SK-N-SH treated with all-trans-retinoic acid at 6 μM for 48 hours (cell line): ENCODE data around the gene CHST12.

Source experiments
- ARNTL ChIP-seq: fragments of 450-650 bp; formaldehyde crosslinking; IDR thresholded peaks from 2 replicates; pipeline ENCODE4 v1.5.0; 2020; ENCODE audit warnings: low read depth, mild to moderate bottlenecking, moderate library complexity, borderline replicate concordance
- CREB5 ChIP-seq: fragments of 250-450 bp; sonication (Bioruptor Pico); IDR thresholded peaks from 2 replicates; pipeline ENCODE4 v1.5.1; 2020; ENCODE audit warnings: low read depth, mild to moderate bottlenecking, moderate library complexity
- CSDC2 ChIP-seq: fragments of 250-450 bp; sonication (Bioruptor Pico); IDR thresholded peaks from 2 replicates; pipeline ENCODE4 v1.5.0; 2020; ENCODE audit warnings: mild to moderate bottlenecking, moderate library complexity
- ESRRG ChIP-seq: fragments of 250-450 bp; sonication (Bioruptor Pico); IDR thresholded peaks from 2 replicates; pipeline ENCODE4 v1.6.1; 2021; ENCODE audit warnings: mild to moderate bottlenecking
- GLIS3 ChIP-seq: fragments of 250-450 bp; sonication (Bioruptor Pico); IDR thresholded peaks from 2 replicates; pipeline ENCODE4 v1.5.0; 2020; ENCODE audit warnings: mild to moderate bottlenecking, moderate library complexity
- ISL1 ChIP-seq: fragments of 250-450 bp; sonication (Bioruptor Pico); IDR thresholded peaks from 2 replicates; pipeline ENCODE4 v2.1.2; 2022; ENCODE audit warnings: mild to moderate bottlenecking, moderate library complexity
- PATZ1 ChIP-seq: fragments of 250-450 bp; sonication (Bioruptor Pico); IDR thresholded peaks from 2 replicates; pipeline ENCODE4 v1.8.0; 2020; ENCODE audit warnings: mild to moderate bottlenecking, moderate library complexity, borderline replicate concordance
- TCF4 ChIP-seq: fragments of 250-450 bp; sonication (Bioruptor Pico); IDR thresholded peaks from 2 replicates; pipeline ENCODE4 v1.8.0; 2021; ENCODE audit warnings: mild to moderate bottlenecking, moderate library complexity, borderline replicate concordance
- TSHZ2 ChIP-seq: fragments of 250-450 bp; sonication (Bioruptor Pico); IDR thresholded peaks from 2 replicates; pipeline ENCODE4 v1.5.0; 2020; ENCODE audit warnings: mild to moderate bottlenecking, moderate library complexity
- ZFP3 ChIP-seq: fragments of 250-450 bp; sonication (Bioruptor Pico); IDR thresholded peaks from 2 replicates; pipeline ENCODE4 v1.5.0; 2020; ENCODE audit warnings: mild to moderate bottlenecking, moderate library complexity
- ZFP30 ChIP-seq: fragments of 450-650 bp; formaldehyde crosslinking; IDR thresholded peaks from 2 replicates; pipeline ENCODE4 v1.5.0; 2022; ENCODE audit warnings: mild to moderate bottlenecking, moderate library complexity
- ZNF565 ChIP-seq: fragments of 450-650 bp; formaldehyde crosslinking; conservative IDR thresholded peaks from 2 replicates; pipeline ENCODE4 v1.5.0; 2020; ENCODE audit warnings: low read depth, mild to moderate bottlenecking, moderate library complexity
- ZNF70 ChIP-seq: fragments of 450-650 bp; formaldehyde crosslinking; IDR thresholded peaks from 2 replicates; pipeline ENCODE4 v1.5.0; 2020; ENCODE audit warnings: mild to moderate bottlenecking, moderate library complexity
- ZNF8 ChIP-seq: fragments of 450-650 bp; formaldehyde crosslinking; IDR thresholded peaks from 2 replicates; pipeline ENCODE4 v1.5.0; 2020; ENCODE audit warnings: mild to moderate bottlenecking, moderate library complexity

- TF ChIP-seq TCF4, result no peak
- no peak for TF ChIP-seq ARNTL (CRISPR knock-in tag)
- no peak for TF ChIP-seq PATZ1 (CRISPR knock-in tag)
- no peak for TF ChIP-seq ESRRG
- TF ChIP-seq ISL1 (CRISPR knock-in tag), result no peak
- no peak for TF ChIP-seq CREB5 (CRISPR knock-in tag)
- no peak for TF ChIP-seq ZNF70 (CRISPR knock-in tag)
- no peak for TF ChIP-seq ZFP30 (CRISPR knock-in tag)
- no peak for TF ChIP-seq ZNF8 (CRISPR knock-in tag)
- no peak for TF ChIP-seq ZNF565 (CRISPR knock-in tag)
- TF ChIP-seq ZFP3 (CRISPR knock-in tag), result no peak
- no peak for TF ChIP-seq GLIS3 (CRISPR knock-in tag)
- no peak for TF ChIP-seq TSHZ2
- no peak for TF ChIP-seq CSDC2 (CRISPR knock-in tag)
These were observed 72.9 kb downstream of the CHST12 start, which contains the start of gene GRIFIN for GRCh38 chr7:2476298-2476697.
